Nephron (organoid): ENCODE results near the gene TRPM2.

ENCODE experiments used
- H3K27ac Mint-ChIP-seq, 3 experiments: 2 replicates each; pipeline ENCODE4 v1.8.0; 2020; ENCODE audit warnings: mixed read lengths in 3 of 3, mild to moderate bottlenecking in 2 of 3, moderate library complexity in 1 of 3
- H3K27me3 Mint-ChIP-seq: 2 replicates; pipeline ENCODE4 v1.8.0; 2021; ENCODE audit warnings: low read depth, mild to moderate bottlenecking, moderate library complexity, mixed read lengths
- H3K36me3 Mint-ChIP-seq: 2 replicates; pipeline ENCODE4 v1.8.0; 2020; ENCODE audit warnings: low read depth, mixed read lengths
- H3K4me1 Mint-ChIP-seq: 2 replicates; pipeline ENCODE4 v1.8.0; 2020; ENCODE audit warnings: mixed read lengths
- H3K4me3 Mint-ChIP-seq, 3 experiments: 2 replicates each; pipeline ENCODE4 v1.8.0; 2020; ENCODE audit warnings: mild to moderate bottlenecking in 3 of 3, mixed read lengths in 3 of 3, moderate library complexity in 2 of 3
- H3K9me3 Mint-ChIP-seq: 2 replicates; pipeline ENCODE4 v1.8.0; 2020; ENCODE audit warnings: mixed read lengths
- CTCF ChIP-seq, 3 experiments: fragments of 200-600 bp; sonication (generic); IDR thresholded peaks; one replicate each; pipeline ENCODE4 v1.5.0; 2021; ENCODE audit warnings: antibody characterized with exemption in 3 of 3; ENCODE audit not compliant: unreplicated experiment in 3 of 3

The TRPM2 gene

GRCh38 chr21:44489962-44490361 is 136.5 kb downstream of the TRPM2 start:
- no peak overlapping the region for H3K27ac Mint-ChIP-seq
- peaks cover 4% of the 10 kb centered on the region for H3K27me3 Mint-ChIP-seq
- peaks cover 21% of the 10 kb centered on the region for H3K36me3 Mint-ChIP-seq
- peak in 1 of 3 experiments; percentile 13 for TF ChIP-seq CTCF (IDR thresholded peaks at IDR 0.05; ENCODE audit: unreplicated experiment in 3 of 3)
- peaks cover 28% of the 10 kb centered on the region for H3K9me3 Mint-ChIP-seq
- no peak overlapping the region for H3K4me3 Mint-ChIP-seq
- no peaks in the 10 kb centered on the region for H3K4me1 Mint-ChIP-seq

GRCh38 chr21:44490405-44490804 is 137.0 kb downstream of the TRPM2 start:
- H3K4me3 Mint-ChIP-seq, result no peak overlapping the region
- H3K27me3 Mint-ChIP-seq, result peaks cover 4% of the 10 kb centered on the region
- no peak for TF ChIP-seq CTCF (IDR thresholded peaks at IDR 0.05; ENCODE audit: unreplicated experiment in 3 of 3)
- H3K9me3 Mint-ChIP-seq, result peaks cover 29% of the 10 kb centered on the region
- no peak overlapping the region for H3K27ac Mint-ChIP-seq
- peaks cover 23% of the 10 kb centered on the region for H3K36me3 Mint-ChIP-seq
- H3K4me1 Mint-ChIP-seq, result peaks cover 2% of the 10 kb centered on the region

- H3K27me3 Mint-ChIP-seq, result peaks cover 7% of the 10 kb centered on the region
- H3K4me1 Mint-ChIP-seq, result peaks cover 6% of the 10 kb centered on the region
- no peak for TF ChIP-seq CTCF (IDR thresholded peaks at IDR 0.05; ENCODE audit: unreplicated experiment in 3 of 3)
- peaks cover 25% of the 10 kb centered on the region for H3K36me3 Mint-ChIP-seq
- H3K9me3 Mint-ChIP-seq, result peaks cover 32% of the 10 kb centered on the region
- H3K27ac Mint-ChIP-seq, result no peak overlapping the region
- H3K4me3 Mint-ChIP-seq, result no peak overlapping the region
Observed at GRCh38 chr21:44490816-44491215, 137.4 kb downstream of the TRPM2 start.
